Activated naive CD4-positive, alpha-beta T cell treated with anti-CD3 and anti-CD28 coated beads, Interleukin-2, amount 50 U/mL, for 16 hours (primary cell): ENCODE data around the gene KCNQ1.
A peak's percentile ranks its signal among the peaks of the same experiment; 100 is the strongest.

Experiments
- DNase-seq: peaks from one replicate; pipeline ENCODE4 v3.0.0-alpha.2; 2020

The KCNQ1 gene

DNA sequence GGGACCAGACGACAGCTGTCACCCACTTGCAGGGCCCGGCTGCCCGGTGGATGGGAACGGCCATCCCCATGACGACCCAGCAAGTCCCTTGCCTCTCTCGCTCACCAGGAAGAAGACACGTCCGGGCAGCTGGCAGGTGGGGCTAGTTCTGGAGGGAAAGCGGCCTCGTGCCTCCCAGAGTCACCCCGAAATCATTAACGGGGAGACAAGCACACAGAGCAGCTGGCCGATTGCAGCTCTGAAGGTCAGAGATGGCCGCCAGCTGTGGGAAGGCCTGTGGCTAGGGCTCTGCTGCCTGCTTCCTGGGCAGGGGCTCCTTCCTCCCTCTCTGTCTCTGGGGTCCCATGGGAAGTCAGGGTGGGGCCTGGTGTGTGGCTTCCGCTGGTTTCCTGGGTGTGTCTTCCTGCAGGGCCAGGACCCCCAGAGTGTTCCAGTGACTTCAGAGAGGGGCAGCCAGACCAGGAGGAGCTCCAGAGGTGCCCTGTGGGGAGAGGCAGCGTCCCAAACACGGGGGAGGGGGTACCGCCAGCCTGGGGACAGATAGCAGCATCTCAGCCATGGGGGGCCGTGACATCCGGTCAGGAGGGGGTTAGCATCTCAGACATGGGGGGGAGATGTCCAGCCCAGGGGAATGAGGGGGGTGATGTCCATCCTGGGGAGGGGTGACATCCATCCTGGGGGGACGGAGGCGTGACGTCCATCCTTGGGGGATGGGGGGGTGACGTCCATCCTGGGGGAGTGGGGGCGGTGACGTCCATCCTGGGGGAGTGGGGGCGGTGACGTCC is 114.9 kb downstream of the KCNQ1 start:
- DNase-seq: peak; percentile 4

DNA sequence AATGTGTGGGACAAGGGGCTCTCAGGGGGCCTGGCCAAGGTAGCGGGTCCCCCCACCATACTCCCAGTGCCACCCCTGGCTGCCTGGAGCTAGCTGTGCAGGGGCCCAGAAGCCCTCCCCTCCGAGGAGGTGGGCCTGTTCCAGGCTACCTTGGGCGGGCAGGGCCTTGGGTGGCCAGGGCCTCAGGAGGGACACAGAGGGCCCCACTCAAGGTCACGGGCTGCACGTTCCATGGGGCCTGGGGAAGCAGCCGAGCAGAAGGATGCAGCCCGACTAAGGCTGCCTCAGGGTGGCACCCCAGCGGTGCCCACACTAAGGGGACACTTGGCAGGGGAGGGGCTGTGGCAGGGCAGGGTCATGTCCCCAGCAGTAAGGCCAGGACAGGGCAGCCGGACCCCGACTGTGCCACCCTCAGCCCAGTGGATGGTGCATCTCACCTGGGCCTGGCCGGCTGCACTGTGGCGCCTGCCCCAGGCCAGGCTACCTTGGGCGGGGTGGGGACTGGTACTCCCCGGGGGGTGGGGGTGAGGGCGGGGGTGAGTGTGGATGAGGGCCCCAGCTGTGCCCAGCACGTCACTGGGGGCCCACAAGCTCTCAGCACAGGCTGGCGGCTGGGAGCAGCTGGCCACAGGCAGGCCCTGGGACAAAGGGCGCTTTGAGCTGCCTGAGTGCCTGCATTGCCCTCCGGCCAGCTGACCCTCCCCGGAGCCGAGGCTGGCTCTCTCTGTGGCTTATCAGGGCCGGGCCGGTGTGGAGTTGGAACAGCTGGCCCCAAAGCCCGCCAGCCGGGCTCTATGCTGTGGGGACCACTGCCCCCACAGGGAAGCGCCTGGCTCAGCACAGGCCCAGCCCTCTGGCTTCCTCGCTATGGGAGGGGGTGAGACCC is 117.1 kb downstream of the KCNQ1 start:
- DNase-seq: peak; percentile 10

DNA sequence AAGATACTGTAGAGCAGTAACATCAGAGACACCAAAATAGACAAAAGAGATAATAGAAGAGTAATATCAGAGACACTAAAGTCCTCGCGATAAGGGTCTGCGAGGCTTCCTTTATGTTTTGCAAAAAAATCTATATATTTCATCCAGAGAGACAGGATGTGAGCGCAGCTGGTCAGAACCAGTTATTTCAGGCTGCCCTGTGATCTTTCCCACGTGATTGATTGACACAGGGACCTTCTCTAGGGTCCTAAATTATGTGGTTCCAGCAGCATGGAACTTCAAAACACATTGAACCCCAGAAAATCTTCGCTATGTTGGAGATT is 118.0 kb downstream of the KCNQ1 start:
- DNase-seq: no peak

DNA sequence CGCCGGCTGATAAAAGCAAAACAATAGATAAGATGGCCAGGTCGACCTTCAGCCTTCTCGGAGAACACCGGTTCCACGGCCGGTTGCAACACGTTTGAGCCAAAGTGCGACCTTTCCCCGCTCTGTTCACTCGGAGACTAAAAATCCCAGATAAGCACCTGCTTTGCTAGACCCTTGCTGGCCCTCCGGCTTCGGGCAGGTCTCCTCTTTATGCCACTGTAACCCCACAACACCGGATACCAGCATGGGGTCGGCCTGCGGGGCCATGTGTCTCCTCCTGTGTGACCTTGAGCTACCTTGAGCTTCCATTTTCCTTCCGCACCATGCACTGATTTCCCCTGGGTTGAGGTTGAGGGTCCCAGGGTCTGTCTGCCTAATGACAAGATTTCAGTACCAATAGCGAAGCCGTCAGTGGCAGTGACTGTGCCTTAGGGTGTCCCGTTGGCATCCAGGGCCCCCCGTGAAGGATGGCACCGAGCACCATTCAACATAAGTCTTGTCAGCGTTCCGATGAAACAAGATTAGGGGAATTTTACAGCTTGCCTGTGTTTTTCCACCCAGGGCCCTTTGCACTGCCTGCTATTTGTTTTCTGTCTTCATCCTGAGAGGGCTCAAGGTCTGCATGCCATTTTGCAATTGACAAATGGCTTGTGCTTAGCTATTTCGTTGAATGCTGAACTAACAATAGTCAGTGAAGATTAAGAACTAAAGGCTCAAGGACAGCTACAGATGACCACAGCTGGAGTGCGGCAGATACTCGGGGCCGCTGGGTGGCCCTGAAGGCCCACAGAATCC is 118.6 kb downstream of the KCNQ1 start:
- DNase-seq: no peak

DNA sequence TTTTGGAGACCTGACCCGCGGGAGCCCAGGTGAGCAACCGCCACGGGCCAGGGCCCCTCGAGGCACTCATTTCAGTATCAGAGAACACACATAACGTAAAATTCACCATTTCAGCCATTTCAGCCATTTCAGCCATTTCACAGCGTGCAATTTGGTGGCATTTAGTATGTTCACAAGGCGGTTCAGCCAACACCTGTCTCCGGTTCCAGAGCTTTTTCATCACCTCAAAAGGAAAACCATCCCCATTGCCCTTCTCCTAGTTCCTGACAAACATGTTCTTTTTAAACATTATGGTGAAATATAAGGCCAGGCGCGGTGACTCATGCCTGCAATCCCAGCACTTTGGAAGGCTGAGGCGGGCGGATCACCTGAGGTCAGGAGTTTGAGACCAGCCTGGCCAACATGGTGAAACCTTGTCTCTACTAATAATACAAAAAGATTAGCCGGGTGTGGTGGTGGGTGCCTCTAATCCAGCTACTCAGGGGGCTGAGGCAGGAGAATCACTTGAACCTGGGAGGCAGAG is 119.3 kb downstream of the KCNQ1 start:
- no peak for DNase-seq

DNA sequence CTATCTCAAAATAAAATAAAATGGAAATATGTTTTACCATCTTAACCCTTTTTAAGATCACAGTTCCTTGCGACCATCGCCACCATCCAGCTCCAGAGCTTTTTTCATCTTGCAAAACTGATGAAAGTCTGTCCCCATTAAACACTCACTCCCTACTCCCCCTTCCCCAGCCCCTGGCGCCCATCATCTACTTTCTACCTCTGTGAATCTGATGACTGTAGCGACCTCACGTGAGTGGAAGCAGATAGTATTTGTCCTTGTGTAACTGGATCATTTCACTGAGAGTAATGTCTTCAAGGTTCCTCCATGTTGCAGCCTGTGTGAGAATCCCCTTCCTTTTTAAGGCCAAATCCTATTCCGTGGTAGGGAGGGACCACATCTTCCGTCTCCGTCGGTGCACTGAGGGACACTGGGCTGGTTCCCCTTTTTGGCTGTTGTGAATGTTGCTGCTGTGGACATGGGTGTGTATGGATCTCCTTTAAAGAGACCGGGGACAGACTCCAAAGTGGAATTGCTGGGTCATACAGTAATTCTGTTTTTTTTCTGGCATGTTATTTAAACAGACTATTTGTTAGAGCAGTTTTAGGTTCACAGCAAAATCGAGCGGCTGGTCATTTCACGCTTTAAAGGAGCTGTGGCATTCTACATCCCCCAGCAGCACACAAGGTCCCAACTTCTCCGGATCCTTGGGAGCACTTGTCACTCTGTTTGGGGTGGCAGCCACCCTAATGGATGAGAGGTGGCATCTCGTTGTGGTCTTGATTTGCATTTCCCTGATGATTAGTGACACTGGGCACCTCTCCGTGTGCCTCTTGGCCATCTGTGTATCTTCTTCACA is 120.0 kb downstream of the KCNQ1 start:
- DNase-seq: no peak

DNA sequence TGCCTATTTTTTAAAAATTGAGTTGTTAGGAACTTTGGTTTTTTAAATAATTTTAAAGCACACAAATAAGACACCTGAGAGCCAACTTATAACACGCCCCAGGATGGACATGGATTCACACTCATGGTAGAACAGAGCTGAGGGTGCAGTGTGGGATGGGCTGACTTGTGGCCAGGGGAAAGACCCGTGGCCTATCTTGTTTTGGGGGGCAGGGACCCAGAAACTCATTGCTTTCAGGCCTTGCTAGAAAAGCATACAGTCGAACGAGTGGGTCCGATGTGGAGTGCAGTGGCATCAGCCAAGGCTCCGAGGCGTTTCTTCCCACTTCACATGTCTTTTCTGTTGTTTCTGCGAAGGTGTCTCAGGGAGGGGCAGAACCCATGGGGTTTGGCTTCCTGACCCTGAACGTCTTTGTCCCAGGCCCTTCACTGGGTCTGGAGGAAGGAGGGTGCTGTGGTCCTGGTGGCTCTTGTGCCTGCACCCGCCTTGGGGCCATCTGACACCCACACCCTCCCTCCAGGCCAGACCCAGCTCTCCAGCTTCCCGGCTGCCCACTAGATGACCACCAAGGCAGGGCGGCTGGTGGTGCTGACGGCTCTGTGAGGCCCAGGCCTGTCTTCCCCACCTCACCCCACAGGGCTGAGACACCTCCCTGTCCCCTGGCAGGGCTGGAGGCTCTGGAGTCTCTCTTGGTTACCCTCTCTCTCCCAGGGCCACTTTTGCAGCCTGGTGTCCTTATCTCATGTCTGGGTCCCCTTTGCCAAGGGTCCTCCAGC is 120.8 kb downstream of the KCNQ1 start:
- DNase-seq: peak; percentile 7

DNA sequence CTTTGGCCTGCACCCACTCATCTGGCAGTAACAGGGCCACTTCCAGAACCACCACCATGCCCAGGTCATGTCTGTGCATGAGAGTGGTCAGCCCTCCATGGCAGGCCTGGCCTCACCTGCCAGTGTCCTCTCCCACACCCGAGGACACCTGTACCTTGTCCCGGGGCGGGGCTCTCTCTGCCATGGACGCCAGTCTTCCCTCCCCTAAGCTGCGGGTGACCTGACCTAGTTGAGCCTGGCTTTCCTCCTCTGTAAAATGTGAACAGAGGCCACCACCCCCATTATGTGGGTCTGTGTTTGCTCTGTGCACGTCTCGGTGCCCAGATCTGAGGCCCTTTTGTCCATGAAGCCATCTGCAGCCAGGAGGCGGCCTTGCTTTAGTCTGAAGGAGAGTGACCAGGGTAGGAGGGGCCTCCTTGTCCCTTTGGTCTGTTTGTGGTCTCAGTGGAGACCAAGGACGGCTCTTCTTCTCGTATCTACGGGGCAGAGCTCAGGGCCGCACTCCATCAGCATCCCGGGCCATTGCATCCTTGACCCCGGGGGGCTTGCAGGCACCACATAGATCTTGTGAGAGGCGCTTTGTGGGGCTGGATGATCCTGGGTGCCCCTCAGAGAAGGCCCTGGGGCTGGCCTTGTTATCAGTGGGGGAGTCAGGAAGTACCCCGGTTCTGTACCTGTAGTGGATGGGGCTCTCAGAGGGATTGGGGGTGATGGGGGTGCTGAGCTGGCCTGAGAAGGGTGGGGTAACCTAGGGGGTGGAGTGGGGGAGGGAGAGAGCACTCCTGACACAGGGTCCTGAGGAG is 121.6 kb downstream of the KCNQ1 start:
- peak; percentile 8 for DNase-seq

DNA sequence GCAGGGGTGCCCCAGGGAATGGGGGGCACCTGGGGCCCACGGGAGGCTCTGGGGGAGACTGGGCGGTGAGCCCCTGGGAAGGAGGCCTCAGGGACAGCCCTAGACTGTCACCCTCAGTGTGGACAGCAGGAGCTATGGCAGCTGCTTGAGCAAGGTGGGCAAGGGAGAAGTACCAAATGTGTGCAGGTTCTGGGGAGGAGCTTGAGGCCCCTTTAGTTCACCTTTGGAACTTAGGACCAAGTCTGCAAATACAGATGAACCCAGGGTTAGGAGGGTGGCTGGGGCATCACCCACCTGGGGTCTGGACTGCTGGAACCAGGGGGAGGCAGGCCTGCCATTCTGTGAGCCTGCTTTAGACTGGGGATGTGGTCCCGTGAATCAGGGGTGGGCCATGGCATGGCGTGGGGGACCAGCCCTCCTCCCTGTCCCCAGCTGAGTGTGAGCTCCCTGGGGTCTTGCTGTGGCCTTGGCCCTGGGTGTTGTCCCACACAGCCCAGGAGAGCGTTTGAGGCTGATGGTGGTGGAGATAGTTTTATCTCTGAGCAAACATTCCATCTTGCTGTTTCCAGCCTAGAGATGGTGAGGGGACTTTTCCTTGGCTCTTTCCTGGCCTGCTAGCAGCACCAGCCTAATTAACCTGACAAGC is 122.3 kb downstream of the KCNQ1 start:
- DNase-seq: no peak

DNA sequence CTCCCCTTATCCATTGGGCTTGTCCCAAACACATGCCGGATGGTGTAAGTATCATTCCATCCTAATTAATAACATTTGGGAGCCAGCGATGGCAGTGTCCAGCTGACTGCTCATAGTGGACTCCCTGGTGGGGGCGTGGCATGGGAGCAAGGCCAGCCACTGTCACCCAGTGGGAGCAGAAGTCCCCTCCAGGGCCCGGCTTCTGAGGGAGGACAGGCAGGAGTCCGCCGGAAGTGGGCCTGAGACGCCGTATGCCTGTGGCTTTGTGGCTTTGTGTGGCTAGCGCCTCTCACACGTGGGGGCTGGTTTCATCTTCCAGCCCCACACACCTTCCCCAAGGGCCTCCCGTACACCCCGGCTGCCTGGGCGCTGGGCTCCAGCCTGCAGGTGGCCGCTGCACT is 124.5 kb downstream of the KCNQ1 start:
- DNase-seq: no peak

DNA sequence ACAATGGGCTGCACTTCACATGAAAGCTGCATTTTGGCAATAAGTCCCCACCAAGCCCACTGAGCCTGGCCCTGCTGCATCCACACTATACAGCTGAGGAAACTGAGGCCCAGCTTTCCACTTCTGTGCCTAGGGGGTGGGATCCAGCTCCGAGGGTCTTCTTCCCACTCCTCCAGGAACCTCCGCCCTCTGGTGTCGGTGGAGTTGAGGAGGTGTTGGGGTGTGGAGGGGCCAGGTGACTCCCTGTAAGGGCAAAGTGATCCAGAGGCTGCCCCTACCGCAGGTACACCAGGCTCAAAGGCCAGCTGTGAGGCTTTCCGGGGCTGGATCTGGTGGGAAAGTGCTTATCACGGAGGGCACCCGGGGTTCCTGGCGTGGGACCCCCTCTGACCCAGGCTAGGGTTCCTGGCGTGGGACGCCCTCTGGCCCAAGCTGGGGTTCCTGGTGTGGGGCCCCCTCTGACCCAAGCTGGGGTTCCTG is 125.0 kb downstream of the KCNQ1 start:
- peak; percentile 4 for DNase-seq

DNA sequence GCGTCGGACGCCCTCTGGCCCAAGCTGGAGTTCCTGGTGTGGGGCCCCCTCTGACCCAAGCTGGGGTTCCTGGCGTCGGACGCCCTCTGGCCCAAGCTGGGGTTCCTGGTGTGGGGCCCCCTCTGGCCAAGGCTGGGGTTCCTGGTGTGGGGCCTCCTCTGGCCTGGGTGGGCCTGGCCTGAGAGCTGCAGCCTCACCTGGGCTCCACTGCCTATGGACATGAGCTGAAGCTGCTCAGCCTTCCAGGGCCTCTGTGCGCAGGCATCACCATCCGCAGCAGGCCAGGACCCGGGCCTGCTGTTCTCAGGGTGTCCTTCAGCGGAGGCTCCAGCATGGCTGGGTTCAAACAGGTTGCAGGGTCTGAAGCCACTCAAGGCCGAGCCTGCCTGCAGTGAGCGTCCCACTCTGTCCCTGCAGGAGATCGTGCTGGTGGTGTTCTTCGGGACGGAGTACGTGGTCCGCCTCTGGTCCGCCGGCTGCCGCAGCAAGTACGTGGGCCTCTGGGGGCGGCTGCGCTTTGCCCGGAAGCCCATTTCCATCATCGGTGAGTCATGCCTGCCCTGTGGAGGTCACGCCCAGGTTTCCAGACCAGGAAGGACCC is 125.5 kb downstream of the KCNQ1 start:
- peak; percentile 3 for DNase-seq

DNA sequence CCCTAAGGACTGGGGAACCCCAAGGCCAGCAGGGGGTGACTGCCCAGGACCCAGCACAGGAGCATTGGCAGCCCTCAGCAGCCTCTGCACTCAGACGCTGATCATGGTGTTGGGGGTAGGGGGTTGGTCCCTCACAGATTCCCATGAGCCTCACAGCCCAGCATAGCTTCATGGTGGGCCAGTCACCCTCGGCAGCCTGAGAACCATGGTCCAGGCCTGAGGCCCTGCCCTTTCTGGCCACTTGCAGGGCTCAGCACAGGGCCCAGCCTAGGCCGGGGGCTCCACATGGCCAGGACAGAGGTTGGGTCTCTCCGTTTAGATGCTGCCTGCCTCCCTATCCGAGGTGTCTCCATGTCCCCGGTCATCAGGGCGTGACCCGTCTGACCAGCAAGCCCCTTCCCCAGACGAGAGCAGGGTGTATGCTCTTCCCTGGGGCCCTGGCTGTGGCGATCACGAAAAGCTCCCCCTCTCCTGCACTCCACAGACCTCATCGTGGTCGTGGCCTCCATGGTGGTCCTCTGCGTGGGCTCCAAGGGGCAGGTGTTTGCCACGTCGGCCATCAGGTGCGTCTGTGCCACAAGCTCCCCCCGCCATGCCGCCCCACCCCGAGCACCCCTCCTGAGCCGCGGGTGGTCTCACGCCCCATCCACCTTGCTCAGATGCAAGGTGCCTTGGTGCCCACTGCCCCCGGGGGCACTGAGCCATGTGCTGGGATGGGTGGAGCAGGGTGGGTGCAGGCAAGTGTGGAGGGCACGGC is 126.2 kb downstream of the KCNQ1 start:
- peak; percentile 4 for DNase-seq

DNA sequence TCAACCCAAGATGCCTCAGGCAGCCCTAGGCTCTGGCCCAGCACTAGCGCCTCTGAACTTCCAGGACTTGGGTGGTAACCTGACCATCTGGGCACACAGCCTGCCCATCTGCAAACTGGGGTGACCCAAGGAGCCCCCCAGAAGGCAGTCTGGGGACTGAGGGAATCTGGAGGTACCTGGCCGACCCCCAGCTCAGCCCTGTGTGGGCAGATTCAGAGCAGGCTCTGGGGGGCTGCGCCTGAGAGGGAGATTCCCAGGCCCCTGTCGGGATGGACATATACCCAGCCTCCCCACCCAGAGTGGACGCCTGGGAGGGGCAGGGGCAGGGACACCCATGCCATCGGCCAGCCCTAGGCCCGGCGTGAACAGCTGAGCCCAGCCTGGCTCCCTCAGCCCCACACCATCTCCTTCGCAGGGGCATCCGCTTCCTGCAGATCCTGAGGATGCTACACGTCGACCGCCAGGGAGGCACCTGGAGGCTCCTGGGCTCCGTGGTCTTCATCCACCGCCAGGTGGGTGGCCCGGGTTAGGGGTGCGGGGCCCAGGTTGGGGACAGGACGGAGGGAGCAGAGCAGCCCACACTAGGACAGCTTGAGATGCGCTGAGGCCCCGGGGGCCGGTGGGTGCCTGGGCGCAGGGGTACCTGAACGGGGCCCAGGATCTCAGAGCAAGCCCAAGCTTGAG is 126.9 kb downstream of the KCNQ1 start:
- DNase-seq: no peak

DNA sequence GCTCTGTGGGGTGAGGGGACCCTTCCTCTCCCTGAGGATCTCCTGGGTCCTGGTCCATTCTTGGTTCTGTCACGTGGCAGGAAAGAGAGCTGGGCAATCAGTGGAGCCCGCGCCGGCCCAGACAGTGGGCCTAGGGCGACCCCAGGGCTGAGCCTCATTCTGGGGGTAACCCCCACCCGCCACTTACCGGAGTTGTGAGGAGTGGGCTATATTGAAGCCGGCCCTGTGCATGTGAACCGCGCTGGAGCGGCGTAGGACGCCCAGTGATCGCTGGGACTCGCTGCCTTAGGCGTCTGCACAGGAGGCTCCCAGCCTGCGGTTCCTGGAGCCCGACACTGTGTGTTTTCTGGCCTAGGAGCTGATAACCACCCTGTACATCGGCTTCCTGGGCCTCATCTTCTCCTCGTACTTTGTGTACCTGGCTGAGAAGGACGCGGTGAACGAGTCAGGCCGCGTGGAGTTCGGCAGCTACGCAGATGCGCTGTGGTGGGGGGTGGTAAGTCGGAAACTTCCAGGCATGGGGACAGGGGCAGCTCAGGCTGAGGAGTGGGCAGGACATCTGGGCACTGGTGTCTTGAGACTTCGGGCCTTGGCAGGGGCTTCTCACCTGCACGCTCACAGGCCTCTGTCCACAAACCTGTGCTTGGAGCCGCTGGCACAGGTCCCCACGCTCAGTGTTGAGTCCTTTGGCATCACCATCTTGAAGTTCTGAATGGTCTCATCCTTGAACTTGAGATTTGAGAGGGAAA is 127.9 kb downstream of the KCNQ1 start:
- DNase-seq: peak; percentile 5

DNA sequence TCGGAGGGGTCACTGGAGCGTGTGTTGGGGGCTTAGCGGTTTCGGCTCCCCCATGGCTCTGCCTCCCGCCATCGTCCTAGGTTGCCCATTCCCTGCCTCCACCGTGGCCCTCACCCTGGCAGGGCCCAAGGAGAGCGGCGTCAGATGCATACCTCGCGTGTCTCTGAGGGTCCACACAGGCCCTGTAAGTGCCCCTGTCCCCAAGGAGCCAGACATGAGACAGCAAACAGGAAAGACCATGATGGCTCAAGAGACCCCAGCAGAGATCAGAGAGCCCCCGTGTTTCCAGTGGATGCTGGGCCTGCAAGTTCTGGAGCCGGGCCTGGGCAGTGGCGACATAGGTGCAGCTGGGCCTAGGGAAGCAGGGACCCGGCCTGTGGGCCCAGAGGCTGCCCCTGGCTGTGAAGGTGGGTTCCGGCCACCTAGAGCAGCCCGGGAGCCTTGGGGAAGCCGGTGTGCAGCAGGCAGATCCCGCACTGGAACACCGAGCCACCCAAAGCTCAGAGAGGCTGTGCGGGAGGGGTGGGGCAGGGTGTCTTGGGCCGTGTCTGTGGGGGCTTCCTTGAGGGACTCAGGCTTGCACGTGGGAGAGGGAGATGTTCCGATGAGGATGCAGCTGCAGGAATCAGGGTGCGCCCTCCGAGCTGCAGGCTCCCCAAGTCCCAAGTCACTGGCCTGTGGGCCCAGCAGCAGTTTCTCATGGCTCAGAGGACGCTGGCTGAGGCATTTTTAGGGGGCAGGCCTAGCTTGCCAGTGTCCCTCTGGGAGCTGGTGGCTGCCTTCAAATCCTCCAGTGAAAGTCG is 128.6 kb downstream of the KCNQ1 start:
- peak; percentile 9 for DNase-seq
